Coronary artery (tissue), 2 donors: ENCODE measurements around the gene PLEKHG5.
A peak's percentile ranks its signal among the peaks of the same experiment; 100 is the strongest.

Experiments used
- DNase-seq: peaks from one replicate; pipeline ENCODE4 v3.0.0-alpha.2; 2017; ENCODE audit warnings: low spot score
- H3K27ac ChIP-seq, 2 donors: fragments of 200-600 bp; sonication (generic); one replicate each; pipeline ENCODE4 v1.5.1; 2016 to 2019
- H3K4me3 ChIP-seq: fragments of 200-600 bp; sonication (generic); 2 replicates; pipeline ENCODE4 v1.5.1; 2016; ENCODE audit warnings: mild to moderate bottlenecking, moderate library complexity
- TF ChIP-seq, protein P1 (sequence below): fragments of 200-600 bp; sonication (generic); IDR thresholded peaks from one replicate; pipeline ENCODE4 v1.5.1; 2019; ENCODE audit warnings: antibody characterized with exemption

Gene PLEKHG5, protein sequence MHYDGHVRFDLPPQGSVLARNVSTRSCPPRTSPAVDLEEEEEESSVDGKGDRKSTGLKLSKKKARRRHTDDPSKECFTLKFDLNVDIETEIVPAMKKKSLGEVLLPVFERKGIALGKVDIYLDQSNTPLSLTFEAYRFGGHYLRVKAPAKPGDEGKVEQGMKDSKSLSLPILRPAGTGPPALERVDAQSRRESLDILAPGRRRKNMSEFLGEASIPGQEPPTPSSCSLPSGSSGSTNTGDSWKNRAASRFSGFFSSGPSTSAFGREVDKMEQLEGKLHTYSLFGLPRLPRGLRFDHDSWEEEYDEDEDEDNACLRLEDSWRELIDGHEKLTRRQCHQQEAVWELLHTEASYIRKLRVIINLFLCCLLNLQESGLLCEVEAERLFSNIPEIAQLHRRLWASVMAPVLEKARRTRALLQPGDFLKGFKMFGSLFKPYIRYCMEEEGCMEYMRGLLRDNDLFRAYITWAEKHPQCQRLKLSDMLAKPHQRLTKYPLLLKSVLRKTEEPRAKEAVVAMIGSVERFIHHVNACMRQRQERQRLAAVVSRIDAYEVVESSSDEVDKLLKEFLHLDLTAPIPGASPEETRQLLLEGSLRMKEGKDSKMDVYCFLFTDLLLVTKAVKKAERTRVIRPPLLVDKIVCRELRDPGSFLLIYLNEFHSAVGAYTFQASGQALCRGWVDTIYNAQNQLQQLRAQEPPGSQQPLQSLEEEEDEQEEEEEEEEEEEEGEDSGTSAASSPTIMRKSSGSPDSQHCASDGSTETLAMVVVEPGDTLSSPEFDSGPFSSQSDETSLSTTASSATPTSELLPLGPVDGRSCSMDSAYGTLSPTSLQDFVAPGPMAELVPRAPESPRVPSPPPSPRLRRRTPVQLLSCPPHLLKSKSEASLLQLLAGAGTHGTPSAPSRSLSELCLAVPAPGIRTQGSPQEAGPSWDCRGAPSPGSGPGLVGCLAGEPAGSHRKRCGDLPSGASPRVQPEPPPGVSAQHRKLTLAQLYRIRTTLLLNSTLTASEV

DNA sequence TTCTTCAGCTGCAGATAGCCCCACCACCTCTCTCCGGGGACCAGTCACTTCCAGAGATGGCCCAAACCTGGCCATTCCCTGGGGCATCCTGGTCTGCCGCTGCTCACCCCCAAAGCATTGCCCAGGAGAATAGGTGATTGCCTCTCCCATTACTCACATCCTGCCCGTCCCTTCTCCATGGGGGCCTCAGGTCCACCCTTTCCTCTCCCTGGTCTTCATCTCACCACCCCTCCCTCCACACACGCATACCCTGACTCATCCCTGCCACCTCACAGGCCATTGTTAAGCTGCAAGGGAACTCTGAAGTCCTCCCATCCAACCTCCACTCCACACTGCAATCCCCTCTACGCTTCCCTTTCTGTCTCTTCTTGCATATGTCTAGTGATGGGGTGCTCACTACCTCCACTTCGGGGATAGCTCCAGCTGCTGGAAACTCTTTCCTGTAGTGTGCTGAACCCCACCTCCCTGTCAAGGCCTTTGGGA, at the start of gene PLEKHG5:
Gene PLEKHG5 (minus strand): TSS at position 188 of the 483 bp plus-strand sequence. CDS start 14,096 bp downstream, outside the sequence.
- TF ChIP-seq, protein P1, sequence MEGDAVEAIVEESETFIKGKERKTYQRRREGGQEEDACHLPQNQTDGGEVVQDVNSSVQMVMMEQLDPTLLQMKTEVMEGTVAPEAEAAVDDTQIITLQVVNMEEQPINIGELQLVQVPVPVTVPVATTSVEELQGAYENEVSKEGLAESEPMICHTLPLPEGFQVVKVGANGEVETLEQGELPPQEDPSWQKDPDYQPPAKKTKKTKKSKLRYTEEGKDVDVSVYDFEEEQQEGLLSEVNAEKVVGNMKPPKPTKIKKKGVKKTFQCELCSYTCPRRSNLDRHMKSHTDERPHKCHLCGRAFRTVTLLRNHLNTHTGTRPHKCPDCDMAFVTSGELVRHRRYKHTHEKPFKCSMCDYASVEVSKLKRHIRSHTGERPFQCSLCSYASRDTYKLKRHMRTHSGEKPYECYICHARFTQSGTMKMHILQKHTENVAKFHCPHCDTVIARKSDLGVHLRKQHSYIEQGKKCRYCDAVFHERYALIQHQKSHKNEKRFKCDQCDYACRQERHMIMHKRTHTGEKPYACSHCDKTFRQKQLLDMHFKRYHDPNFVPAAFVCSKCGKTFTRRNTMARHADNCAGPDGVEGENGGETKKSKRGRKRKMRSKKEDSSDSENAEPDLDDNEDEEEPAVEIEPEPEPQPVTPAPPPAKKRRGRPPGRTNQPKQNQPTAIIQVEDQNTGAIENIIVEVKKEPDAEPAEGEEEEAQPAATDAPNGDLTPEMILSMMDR: no peak
- no peak for DNase-seq
- peak within 1 kb of the TSS; percentile 75 for H3K4me3 ChIP-seq
- H3K27ac ChIP-seq: peak within 1 kb of the TSS in 1 of 2 donors; percentile 42

DNA sequence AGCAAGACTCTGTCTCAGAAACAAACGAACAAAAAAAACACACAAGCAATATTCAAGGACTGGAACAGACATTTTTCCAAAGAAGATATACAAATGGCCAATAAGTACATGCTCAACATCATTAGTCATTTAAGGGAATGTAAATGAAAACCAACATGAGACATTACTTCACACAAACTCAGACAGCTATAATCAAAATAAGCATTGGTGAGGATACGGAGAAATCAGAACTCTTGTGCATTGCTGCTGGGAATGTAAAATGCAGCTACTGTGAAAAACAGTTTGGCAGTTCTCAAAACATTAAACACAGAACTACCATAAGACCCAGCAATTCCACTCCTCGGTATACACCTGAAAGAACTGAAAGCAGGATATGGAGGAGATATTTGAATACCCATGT, 47.5 kb upstream of the PLEKHG5 start:
- TF ChIP-seq, protein P1: no peak
- H3K4me3 ChIP-seq: no peak overlapping the region
- no peak for DNase-seq
- H3K27ac ChIP-seq: no peak overlapping the region

DNA sequence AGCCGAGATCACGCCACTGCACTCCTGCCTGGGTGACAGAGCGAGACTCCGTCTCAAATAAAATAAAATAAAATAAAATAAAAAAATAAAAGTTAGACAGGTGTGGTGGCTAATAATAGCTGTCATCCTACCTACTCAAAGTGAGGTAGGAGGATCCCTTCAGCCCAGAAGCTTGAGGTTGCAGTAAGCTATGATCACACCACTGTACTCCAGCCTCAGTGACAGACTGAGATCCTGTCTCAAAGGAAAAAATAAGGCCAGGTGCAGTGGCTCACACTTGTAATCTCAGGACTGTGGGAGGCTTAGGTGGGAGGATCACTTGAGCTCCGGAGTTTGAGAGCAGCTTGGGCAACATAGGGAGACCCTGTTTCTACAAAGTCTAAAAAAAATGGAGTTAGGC, 44.8 kb upstream of the PLEKHG5 start:
- TF ChIP-seq, protein P1: no peak
- DNase-seq: no peak
- Histone ChIP-seq H3K4me3 (no peak overlapping the region), H3K27ac (no peak overlapping the region)

DNA sequence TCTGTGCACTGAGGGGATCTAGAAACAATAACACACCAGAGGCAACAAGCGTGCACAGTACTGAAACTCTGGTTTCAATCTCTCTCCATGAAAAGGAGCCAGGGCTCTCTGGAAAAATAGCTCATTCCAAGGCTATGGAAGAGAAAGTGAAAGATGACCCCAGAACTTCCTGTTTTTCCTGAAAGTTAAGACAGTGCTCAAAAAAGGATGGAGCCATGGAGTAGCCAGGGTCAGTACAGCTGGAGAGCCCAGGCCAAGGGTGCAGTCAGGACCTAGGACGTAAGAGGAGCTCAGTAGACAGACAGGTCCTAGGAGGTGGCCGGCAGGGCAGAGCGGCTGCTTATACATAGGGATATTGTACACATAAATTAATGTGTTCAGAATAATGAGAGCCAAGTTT, 43.7 kb upstream of the PLEKHG5 start:
- no peak overlapping the region for H3K27ac ChIP-seq
- H3K4me3 ChIP-seq: no peak overlapping the region
- TF ChIP-seq, protein P1: no peak
- DNase-seq: no peak

DNA sequence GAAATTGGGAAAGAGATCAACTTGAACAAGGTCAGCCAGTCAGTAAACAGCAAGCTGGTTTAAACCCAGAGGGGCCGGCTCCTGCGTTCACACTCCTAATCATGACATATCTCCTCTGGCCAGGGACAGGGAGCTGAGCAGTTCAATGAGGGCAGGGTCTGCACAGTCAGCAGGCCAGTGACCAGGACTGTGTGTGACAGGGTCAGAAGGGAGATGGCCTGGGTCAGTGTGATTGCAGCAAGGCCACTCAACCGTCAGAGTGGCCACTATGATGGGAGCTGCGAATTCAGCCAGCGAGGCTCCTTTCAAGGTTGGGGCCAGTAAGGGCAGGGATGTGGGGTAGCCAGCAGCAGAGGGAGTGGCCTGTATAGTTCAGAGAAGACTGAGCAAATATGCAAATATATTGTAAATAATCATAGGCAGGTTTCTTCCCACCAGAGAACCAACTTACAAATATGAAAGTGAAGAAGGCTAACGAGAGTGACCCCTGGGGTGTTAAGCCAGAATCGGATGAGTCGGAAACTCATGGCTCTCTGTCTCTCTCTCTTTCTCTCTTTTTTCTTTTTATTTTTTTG, 42.9 kb upstream of the PLEKHG5 start:
- TF ChIP-seq, protein P1: no peak
- DNase-seq: no peak
- Histone ChIP-seq H3K27ac (no peak overlapping the region), H3K4me3 (no peak overlapping the region)

DNA sequence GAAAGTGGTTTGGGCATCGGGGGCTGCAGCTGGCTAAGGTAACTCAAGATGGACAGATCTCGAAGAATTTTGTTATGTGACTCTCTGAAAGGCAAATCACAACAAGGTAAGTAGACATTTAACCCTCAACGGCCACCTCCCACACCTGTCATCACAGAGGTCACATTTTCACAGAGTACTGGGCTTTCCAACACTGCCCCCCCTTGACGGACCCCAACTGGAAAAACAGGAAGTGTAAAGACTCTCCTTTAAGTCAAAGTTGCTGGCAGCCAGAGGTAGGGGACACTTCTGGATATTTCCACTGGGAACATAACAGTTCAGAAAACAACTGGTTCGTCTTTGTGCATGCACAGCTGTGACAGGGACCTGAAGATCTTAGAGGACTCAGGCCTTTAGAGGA, 40.5 kb upstream of the PLEKHG5 start:
- DNase-seq: no peak
- TF ChIP-seq, protein P1: no peak
- Histone ChIP-seq H3K4me3 (no peak overlapping the region), H3K27ac (no peak overlapping the region)
